Gastrocnemius medialis (tissue), 4 donors: Measurements from ENCODE around the gene C3orf52. TPM values are rescaled to one million over a fixed set of nuclear protein-coding genes. Genes with fewer than 3 reads are reported as not detected.

Source experiments
- ATAC-seq, 2 donors: fragments of 150-250 bp; one replicate each; pipeline ENCODE4 v1.9.1; 2016
- DNase-seq, 2 donors: peaks; one replicate each; pipeline ENCODE4 v3.0.0-alpha.2; 2019
- H3K27ac ChIP-seq, 4 donors: fragments of 200-600 bp; sonication (generic); 1 replicate in 1 of 4; 2 replicates in 3 of 4; pipeline ENCODE4 v1.5.1; 2016 to 2018; ENCODE audit warnings: mild to moderate bottlenecking in 2 of 4, moderate library complexity in 1 of 4
- H3K27me3 ChIP-seq, 3 donors: fragments of 200-600 bp; sonication (generic) in 2 of 3; 1 replicate in 1 of 3; 2 replicates in 2 of 3; pipeline versions ENCODE4 v1.5.1 to v1.6.0; 2016 to 2019; ENCODE audit warnings: mild to moderate bottlenecking in 1 of 3, moderate library complexity in 1 of 3
- H3K36me3 ChIP-seq, 2 donors: fragments of 200-600 bp; sonication (generic) in 1 of 2; one replicate each; pipeline ENCODE4 v1.5.1; 2017 to 2018
- H3K4me1 ChIP-seq, 2 donors: fragments of 200-600 bp; sonication (generic) in 1 of 2; one replicate each; pipeline ENCODE4 v1.5.1; 2016 to 2017; ENCODE audit warnings: mild to moderate bottlenecking in 2 of 2
- H3K4me3 ChIP-seq, 4 donors: fragments of 200-600 bp; sonication (generic) in 3 of 4; 1 replicate in 1 of 4; 2 replicates in 3 of 4; pipeline ENCODE4 v1.5.1; 2016 to 2019; ENCODE audit warnings: mild to moderate bottlenecking in 2 of 4
- H3K9me3 ChIP-seq, 3 donors: fragments of 200-600 bp; sonication (generic) in 2 of 3; 1 replicate in 1 of 3; 2 replicates in 2 of 3; pipeline ENCODE4 v1.5.1; 2016 to 2019
- POLR2A ChIP-seq, 2 donors: fragments of 450-650 bp; IDR thresholded peaks; one replicate each; pipeline ENCODE4 v1.6.1; 2017; ENCODE audit warnings: antibody characterized with exemption in 2 of 2, mild to moderate bottlenecking in 2 of 2, moderate library complexity in 2 of 2
- in situ Hi-C, 4 donors: fragments of 200-750 bp; cut with MboI; loops; one replicate each; pipeline versions ENCODE4 v1.15.0 to v1.8.0; 2017; ENCODE audit warnings: low sequenced_read_pairs in 4 of 4
- intact Hi-C: fragments of 100-400 bp; cut with DNase I; formaldehyde crosslinking; loops from one replicate; pipeline ENCODE4 v1.15.1; 2023; ENCODE audit warnings: low total_unique reads
- total RNA-seq, 4 donors: library from RNA; depleted of rRNA; stranded (reverse); fragments of >200 nt; gene quantifications; one replicate each; pipeline versions ENCODE4 v1.1.0 to v1.2.3, GENCODE V29; 2016
- TF ChIP-seq, protein P1 (sequence below), 5 experiments: fragments of 450-650 bp in 3 of 5; fragments of 200-600 bp in 2 of 5; sonication (generic) in 2 of 5; IDR thresholded peaks in 4 of 5; conservative IDR thresholded peaks in 1 of 5; 1 replicate in 4 of 5; 2 replicates in 1 of 5; pipeline ENCODE4 v1.5.1; 2016 to 2019; ENCODE audit warnings: antibody characterized with exemption in 5 of 5, mild to moderate bottlenecking in 3 of 5, moderate library complexity in 3 of 5

C3orf52 gene
- total RNA-seq, 4 donors from 2014 or later: 0.39 to 1.1 (median 0.82) TPM

DNA sequence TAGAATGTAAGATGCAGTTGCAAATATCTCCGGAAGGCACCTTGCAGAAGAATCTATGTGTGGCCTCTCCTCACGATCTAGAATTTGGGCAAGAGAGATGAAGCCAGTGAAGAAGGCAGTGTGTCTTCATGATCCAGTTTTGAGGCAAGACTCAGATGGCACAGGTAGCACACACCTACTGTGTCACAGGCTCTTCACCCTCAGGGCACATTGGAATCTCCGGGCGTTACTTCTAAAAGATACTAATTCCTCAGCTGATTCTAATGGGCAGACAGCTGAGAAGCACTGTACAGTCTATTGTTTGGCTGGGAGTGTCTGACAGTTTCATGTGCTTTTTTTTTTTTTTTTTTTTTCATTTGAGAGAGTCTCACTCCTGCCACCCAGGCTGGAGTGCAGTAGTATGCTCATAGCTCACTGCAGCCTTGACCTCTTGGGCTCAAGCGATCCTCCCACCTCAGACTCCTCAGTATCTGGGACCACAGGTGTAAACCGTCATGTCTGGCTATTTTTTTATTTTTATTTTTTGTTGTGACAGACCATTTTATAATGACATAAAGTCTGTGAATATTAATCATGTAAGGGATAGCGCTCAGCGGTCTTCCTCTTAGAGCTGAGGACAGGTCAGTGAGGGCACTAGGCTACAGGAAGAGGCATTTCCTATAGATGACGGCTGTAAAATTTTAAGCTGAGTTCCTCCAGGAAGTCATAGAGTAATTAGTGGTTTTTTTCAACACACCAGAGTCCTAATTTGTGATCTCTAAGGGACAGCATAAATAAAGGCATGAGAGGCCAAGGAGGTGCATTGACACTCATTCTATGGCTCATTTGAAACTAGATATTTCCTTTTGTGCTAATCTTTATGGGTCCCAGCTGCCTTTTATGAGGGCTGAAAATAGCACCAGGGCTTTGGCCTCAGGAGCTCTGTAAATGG, 4.0 kb downstream of the C3orf52 start:
- no peak for ATAC-seq
- no peaks in the 10 kb centered on the region for H3K9me3 ChIP-seq
- no peak for DNase-seq
- no peak for TF ChIP-seq POLR2A (IDR thresholded peaks at IDR 0.05)
- TF ChIP-seq, protein P1, sequence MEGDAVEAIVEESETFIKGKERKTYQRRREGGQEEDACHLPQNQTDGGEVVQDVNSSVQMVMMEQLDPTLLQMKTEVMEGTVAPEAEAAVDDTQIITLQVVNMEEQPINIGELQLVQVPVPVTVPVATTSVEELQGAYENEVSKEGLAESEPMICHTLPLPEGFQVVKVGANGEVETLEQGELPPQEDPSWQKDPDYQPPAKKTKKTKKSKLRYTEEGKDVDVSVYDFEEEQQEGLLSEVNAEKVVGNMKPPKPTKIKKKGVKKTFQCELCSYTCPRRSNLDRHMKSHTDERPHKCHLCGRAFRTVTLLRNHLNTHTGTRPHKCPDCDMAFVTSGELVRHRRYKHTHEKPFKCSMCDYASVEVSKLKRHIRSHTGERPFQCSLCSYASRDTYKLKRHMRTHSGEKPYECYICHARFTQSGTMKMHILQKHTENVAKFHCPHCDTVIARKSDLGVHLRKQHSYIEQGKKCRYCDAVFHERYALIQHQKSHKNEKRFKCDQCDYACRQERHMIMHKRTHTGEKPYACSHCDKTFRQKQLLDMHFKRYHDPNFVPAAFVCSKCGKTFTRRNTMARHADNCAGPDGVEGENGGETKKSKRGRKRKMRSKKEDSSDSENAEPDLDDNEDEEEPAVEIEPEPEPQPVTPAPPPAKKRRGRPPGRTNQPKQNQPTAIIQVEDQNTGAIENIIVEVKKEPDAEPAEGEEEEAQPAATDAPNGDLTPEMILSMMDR (IDR thresholded peaks at IDR 0.05 in 4 of 5, conservative IDR thresholded peaks at IDR 0.05 in 1 of 5): no peak
- H3K27ac ChIP-seq: no peak overlapping the region
- in situ Hi-C loops: no loop called here
- no peaks in the 10 kb centered on the region for H3K36me3 ChIP-seq
- intact Hi-C loops: no loop called here
- peaks cover 0 to 5% of the 10 kb centered on the region in 2 donors for H3K4me1 ChIP-seq
- H3K27me3 ChIP-seq: no peaks in the 10 kb centered on the region
- no peak overlapping the region for H3K4me3 ChIP-seq

GRCh38 chr3:112090887-112091586, 4.8 kb downstream of the C3orf52 start:
- H3K27ac ChIP-seq: no peak overlapping the region
- ATAC-seq (no peak), DNase-seq (no peak)
- H3K4me3 ChIP-seq: no peak overlapping the region
- peaks cover 0 to 5% of the 10 kb centered on the region in 2 donors for H3K4me1 ChIP-seq
- in situ Hi-C loops: no loop called here
- H3K36me3 ChIP-seq: no peaks in the 10 kb centered on the region
- TF ChIP-seq POLR2A (IDR thresholded peaks at IDR 0.05): no peak
- TF ChIP-seq, protein P1 (IDR thresholded peaks at IDR 0.05 in 4 of 5, conservative IDR thresholded peaks at IDR 0.05 in 1 of 5): no peak
- no peaks in the 10 kb centered on the region for H3K27me3 ChIP-seq
- intact Hi-C loops: no loop called here
- H3K9me3 ChIP-seq: no peaks in the 10 kb centered on the region

DNA sequence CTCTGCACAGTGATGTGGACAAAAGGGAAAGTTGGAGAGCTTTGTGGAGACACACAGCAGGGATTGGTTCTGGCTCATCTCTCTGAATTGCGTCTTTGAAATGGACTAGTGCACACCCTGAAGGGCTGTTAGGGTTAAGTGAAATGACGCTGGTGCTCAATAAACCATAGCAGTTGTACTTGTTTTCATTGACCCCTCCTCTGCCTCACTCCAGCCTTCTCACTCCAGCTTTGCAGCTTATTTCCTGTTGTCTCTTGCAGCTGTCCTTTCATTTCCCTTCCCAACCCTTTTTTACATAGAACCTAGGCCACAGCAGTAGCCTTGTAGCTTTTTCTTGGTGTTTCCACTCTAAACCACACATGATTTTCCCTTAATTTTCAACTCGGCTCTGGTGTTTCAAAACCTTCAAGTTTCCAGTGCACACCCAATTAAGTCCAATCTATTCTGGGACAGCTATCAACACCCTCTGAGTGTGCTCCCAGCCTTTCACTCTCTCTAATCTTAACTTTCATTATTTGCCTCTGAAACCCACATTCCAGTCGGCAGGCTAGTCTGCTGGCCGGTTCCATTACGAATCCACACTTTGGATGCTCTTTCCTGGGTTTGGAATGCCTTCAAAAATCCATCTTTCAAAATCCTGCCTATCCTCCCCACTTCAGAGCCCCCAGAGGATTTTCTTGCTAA, 6.4 kb downstream of the C3orf52 start:
- in situ Hi-C loops (no loop called here), intact Hi-C loops (no loop called here)
- no peak overlapping the region for H3K27ac ChIP-seq
- ATAC-seq (no peak), DNase-seq (no peak)
- H3K36me3 ChIP-seq: no peaks in the 10 kb centered on the region
- TF ChIP-seq, protein P1 (IDR thresholded peaks at IDR 0.05 in 4 of 5, conservative IDR thresholded peaks at IDR 0.05 in 1 of 5): no peak
- no peak for TF ChIP-seq POLR2A (IDR thresholded peaks at IDR 0.05)
- no peaks in the 10 kb centered on the region for H3K4me1 ChIP-seq
- H3K4me3 ChIP-seq: no peak overlapping the region
- no peaks in the 10 kb centered on the region for H3K27me3 ChIP-seq
- no peaks in the 10 kb centered on the region for H3K9me3 ChIP-seq

DNA sequence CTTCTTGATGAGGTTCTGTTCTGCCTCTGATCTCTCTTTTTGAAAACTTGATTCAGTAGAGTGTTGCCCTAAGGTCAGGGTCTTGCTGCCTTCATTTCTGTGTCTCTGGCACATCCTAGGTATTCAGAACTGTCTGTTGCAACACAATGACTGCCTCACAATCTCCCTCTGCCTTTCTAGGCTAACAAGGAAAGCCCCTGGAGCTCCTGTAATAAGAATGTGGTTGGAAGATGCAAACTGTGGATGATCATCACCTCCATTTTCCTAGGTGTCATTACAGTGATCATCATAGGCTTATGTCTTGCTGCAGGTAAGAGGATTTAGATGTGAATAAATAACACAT, 7.0 kb downstream of the C3orf52 start:
- Histone ChIP-seq H3K9me3 (no peaks in the 10 kb centered on the region), H3K4me3 (no peak overlapping the region), H3K27me3 (no peaks in the 10 kb centered on the region), H3K4me1 (no peaks in the 10 kb centered on the region), H3K27ac (no peak overlapping the region), H3K36me3 (no peaks in the 10 kb centered on the region)
- intact Hi-C loops: no loop called here
- ATAC-seq (no peak), DNase-seq (no peak)
- TF ChIP-seq, protein P1 (IDR thresholded peaks at IDR 0.05 in 4 of 5, conservative IDR thresholded peaks at IDR 0.05 in 1 of 5): no peak
- TF ChIP-seq POLR2A (IDR thresholded peaks at IDR 0.05): no peak
- in situ Hi-C loops: no loop called here
